HepG2 (cell line): ENCODE results near the gene LIF. TPM values are rescaled to one million over a fixed set of nuclear protein-coding genes. Genes with fewer than 3 reads are reported as not detected.

Source experiments
- ERF ChIP-seq: IDR thresholded peaks from 2 replicates; pipeline ENCODE4 v1.6.1; 2018; ENCODE audit warnings: missing biosample characterization, missing genetic modification reagents
- FOXC1 ChIP-seq: sonication (generic); formaldehyde crosslinking; IDR thresholded peaks from 2 replicates; pipeline ENCODE4 v1.8.0; 2022; ENCODE audit warnings: mild to moderate bottlenecking, missing genetic modification reagents, borderline replicate concordance
- MIXL1 ChIP-seq: IDR thresholded peaks from 2 replicates; pipeline ENCODE4 v1.6.1; 2016
- PAX8 ChIP-seq: sonication (generic); formaldehyde crosslinking; IDR thresholded peaks from 2 replicates; pipeline ENCODE4 v1.8.0; 2022; ENCODE audit warnings: mild to moderate bottlenecking, missing genetic modification reagents, borderline replicate concordance
- PRDM10 ChIP-seq: sonication (generic); formaldehyde crosslinking; IDR thresholded peaks from 2 replicates; pipeline ENCODE4 v1.4.0; 2020; ENCODE audit warnings: low read depth, missing genetic modification reagents
- SETDB1 ChIP-seq: sonication (generic); formaldehyde crosslinking; IDR thresholded peaks from 2 replicates; pipeline ENCODE4 v1.5.1; 2020; ENCODE audit warnings: missing genetic modification reagents, mild to moderate bottlenecking, borderline replicate concordance
- TEAD3 ChIP-seq: optimal IDR thresholded peaks from 2 replicates; pipeline ENCODE3; 2016; ENCODE audit warnings: borderline replicate concordance
- ZMYM3 ChIP-seq: sonication (generic); formaldehyde crosslinking; IDR thresholded peaks from 2 replicates; pipeline ENCODE4 v1.5.1; 2020; ENCODE audit warnings: mild to moderate bottlenecking, missing genetic modification reagents
- ZNF383 ChIP-seq: sonication (generic); formaldehyde crosslinking; IDR thresholded peaks from 2 replicates; pipeline ENCODE4 v1.4.0; 2020; ENCODE audit warnings: missing genetic modification reagents, mild to moderate bottlenecking, borderline replicate concordance
- ZNF512 ChIP-seq: sonication (generic); formaldehyde crosslinking; IDR thresholded peaks from 2 replicates; pipeline ENCODE4 v1.4.0; 2020; ENCODE audit warnings: mild to moderate bottlenecking, missing genetic modification reagents
- ZNF570 ChIP-seq: sonication (generic); formaldehyde crosslinking; IDR thresholded peaks from 2 replicates; pipeline ENCODE4 v1.4.0; 2020; ENCODE audit warnings: mild to moderate bottlenecking, missing genetic modification reagents, borderline replicate concordance
- ZNF75D ChIP-seq: sonication (generic); formaldehyde crosslinking; IDR thresholded peaks from 2 replicates; pipeline ENCODE4 v1.8.1; 2023; ENCODE audit warnings: missing genetic modification reagents, mild to moderate bottlenecking, borderline replicate concordance
- ZNF770 ChIP-seq: sonication (generic); formaldehyde crosslinking; IDR thresholded peaks from 2 replicates; pipeline ENCODE4 v1.5.0; 2020; ENCODE audit warnings: mild to moderate bottlenecking, missing genetic modification reagents
- polyA plus RNA-seq, 8 experiments: library from polyadenylated mRNA; depleted of rRNA in 3 of 8; stranded (reverse) in 7 of 8; unstranded in 1 of 8; fragments of >200 nt; fragmentation: Illumina TruSeq in 4 of 8; extraction: Trizol in 4 of 8; gene quantifications; 2 replicates each; pipeline versions ENCODE4 v1.2.1 to v1.2.3, GENCODE V29; 2011 to 2016; ENCODE audit warnings: low read depth in 4 of 8, missing spikeins in 1 of 8, mixed read lengths in 1 of 8; ENCODE audit not compliant: insufficient read depth in 1 of 8
- total RNA-seq, 5 experiments: library from RNA; depleted of rRNA; stranded (reverse); fragments of >200 nt; fragmentation: Illumina TruSeq; extraction: Trizol; gene quantifications; 2 replicates each; pipeline ENCODE4 v1.2.3, GENCODE V29; 2016; ENCODE audit warnings: low read depth in 1 of 5
- TF ChIP-seq, protein P1 (sequence below), 2 experiments: IDR thresholded peaks; 2 replicates each; pipeline ENCODE4 v1.6.1; 2011 to 2012; ENCODE audit warnings: low read length in 2 of 2, borderline replicate concordance in 1 of 2, low read depth in 1 of 2, mild to moderate bottlenecking in 1 of 2, moderate library complexity in 1 of 2
- TF ChIP-seq, protein P2 (sequence below): IDR thresholded peaks from 2 replicates; pipeline ENCODE4 v1.6.1; 2016

Gene LIF
- total and polyA plus RNA-seq, 2 of the 13 experiments (the other 11 are each of a cell fraction or from before 2014, with no cell fraction given): 3.6 to 8.5 TPM

- TF ChIP-seq, protein P1, sequence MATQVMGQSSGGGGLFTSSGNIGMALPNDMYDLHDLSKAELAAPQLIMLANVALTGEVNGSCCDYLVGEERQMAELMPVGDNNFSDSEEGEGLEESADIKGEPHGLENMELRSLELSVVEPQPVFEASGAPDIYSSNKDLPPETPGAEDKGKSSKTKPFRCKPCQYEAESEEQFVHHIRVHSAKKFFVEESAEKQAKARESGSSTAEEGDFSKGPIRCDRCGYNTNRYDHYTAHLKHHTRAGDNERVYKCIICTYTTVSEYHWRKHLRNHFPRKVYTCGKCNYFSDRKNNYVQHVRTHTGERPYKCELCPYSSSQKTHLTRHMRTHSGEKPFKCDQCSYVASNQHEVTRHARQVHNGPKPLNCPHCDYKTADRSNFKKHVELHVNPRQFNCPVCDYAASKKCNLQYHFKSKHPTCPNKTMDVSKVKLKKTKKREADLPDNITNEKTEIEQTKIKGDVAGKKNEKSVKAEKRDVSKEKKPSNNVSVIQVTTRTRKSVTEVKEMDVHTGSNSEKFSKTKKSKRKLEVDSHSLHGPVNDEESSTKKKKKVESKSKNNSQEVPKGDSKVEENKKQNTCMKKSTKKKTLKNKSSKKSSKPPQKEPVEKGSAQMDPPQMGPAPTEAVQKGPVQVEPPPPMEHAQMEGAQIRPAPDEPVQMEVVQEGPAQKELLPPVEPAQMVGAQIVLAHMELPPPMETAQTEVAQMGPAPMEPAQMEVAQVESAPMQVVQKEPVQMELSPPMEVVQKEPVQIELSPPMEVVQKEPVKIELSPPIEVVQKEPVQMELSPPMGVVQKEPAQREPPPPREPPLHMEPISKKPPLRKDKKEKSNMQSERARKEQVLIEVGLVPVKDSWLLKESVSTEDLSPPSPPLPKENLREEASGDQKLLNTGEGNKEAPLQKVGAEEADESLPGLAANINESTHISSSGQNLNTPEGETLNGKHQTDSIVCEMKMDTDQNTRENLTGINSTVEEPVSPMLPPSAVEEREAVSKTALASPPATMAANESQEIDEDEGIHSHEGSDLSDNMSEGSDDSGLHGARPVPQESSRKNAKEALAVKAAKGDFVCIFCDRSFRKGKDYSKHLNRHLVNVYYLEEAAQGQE (IDR thresholded peaks at IDR 0.05; ENCODE audit: borderline replicate concordance in 1 of 2, low read depth in 1 of 2, low read length in 2 of 2): no peak
- TF ChIP-seq MIXL1 (CRISPR knock-in tag) (no peak), FOXC1 (CRISPR knock-in tag) (no peak), ZNF512 (CRISPR knock-in tag) (no peak), SETDB1 (CRISPR knock-in tag) (no peak), ZNF570 (CRISPR knock-in tag) (no peak), ZMYM3 (CRISPR knock-in tag) (no peak), PRDM10 (no peak), PAX8 (no peak), ZNF383 (CRISPR knock-in tag) (no peak), ZNF75D (CRISPR knock-in tag) (0 out of 2 replicates have a peak, but pooled peaks have one; percentile 50), ERF (CRISPR knock-in tag) (no peak), TEAD3 (CRISPR knock-in tag) (no peak), ZNF770 (CRISPR knock-in tag) (no peak)
- TF ChIP-seq, protein P2, sequence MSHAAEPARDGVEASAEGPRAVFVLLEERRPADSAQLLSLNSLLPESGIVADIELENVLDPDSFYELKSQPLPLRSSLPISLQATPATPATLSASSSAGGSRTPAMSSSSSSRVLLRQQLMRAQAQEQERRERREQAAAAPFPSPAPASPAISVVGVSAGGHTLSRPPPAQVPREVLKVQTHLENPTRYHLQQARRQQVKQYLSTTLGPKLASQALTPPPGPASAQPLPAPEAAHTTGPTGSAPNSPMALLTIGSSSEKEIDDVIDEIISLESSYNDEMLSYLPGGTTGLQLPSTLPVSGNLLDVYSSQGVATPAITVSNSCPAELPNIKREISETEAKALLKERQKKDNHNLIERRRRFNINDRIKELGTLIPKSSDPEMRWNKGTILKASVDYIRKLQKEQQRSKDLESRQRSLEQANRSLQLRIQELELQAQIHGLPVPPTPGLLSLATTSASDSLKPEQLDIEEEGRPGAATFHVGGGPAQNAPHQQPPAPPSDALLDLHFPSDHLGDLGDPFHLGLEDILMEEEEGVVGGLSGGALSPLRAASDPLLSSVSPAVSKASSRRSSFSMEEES: no peak
Observed at GRCh38 chr22:30262917-30263741, 16.6 kb upstream of the LIF start (continued).
